D341Med (cell line): ENCODE results near the gene BARX1.
"Not testable (repeated sequence)": the region's sequence is repeated elsewhere in the genome, so short reads cannot be mapped to it uniquely, and the experiment has no call there.

Source experiments
- DNase-seq: peaks from one replicate; pipeline ENCODE4 v3.0.0; 2012; ENCODE audit warnings: low spot score

The BARX1 gene, protein sequence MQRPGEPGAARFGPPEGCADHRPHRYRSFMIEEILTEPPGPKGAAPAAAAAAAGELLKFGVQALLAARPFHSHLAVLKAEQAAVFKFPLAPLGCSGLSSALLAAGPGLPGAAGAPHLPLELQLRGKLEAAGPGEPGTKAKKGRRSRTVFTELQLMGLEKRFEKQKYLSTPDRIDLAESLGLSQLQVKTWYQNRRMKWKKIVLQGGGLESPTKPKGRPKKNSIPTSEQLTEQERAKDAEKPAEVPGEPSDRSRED

DNA sequence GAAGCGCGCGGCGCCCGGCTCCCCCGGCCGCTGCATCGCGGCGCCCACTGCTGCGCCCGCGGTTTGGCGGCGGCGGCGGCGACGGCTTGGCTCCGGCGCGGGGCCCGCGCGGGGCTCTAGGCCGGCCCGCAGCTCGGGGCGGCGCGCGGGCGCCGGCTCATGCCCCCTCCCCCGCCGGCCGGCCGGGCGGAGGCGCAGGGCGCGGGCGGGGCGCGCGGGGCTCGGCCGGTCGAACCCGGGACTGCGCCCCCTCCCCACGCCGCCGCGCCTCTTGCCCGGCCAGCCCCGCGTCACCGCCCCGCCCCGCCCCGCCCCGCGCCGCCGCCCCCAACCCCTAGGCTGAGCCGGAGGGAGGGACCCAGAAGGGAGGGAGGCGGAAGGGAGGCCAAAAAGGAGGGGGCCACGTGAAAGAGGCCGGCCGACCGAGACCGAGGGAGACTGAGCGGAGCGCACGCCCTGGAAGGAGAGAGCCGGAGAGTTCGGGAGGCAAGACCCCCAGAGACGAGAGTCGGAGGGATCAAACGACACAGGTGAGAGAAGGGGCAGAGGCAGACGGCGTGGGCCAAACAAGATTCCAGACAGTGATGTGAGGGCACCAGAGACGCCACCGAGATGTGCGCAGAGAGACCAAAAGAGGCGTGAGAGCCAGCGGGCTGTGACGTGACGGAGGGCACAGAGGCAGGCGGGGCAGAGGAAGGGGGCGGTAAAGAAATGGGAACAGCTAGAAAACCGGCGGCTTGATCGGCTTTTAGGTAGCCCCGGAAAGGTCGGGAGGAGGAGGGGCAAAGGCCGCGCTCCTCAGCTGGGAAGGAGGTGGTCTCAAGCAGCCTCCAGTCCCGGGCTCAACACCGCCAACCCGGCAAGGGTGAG is at the start of gene BARX1:
BARX1 (minus strand) TSS at position 245 of the 870 bp plus-strand sequence; CDS start at position 36, 209 bp downstream.
- DNase-seq = peak; percentile 63

DNA sequence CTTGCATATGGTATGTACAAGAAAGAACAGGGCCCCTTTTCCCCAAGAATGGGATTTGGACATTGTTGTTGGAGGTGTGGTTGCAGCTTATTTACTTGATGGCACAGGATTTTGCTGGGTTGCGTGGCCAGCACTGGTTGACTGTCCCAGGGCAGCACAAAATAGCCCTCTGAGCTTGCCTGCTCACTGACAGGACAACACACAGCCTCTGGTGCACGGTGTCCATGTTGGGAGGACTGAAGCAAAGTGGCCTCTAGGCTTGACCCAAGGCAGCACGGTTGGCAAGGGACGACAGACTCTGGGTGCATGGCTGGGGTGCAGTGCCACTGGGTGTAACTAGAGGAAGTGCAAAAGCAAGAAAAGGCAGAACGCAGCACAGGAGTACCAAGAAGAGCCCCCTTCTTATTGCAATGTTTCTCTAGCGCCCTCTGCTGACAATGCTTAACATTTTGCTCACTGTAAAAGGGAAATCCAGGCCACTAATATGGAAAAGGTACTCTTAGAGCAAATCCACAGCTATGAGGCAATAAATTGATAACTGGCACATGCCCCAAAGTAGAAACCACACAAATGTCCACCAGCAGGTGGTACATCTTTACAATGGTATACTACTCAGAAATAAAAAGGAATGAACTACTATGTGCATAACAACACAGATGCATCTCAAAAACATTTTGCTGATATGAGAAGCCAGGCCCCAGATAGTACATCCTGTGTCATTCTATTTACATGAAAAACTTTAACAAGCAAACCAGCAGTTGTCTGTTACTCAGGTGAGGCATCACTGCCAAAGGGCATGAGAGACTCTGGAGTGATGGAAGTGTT is 47.4 kb upstream of the BARX1 start:
- DNase-seq = peak; percentile 68

DNA sequence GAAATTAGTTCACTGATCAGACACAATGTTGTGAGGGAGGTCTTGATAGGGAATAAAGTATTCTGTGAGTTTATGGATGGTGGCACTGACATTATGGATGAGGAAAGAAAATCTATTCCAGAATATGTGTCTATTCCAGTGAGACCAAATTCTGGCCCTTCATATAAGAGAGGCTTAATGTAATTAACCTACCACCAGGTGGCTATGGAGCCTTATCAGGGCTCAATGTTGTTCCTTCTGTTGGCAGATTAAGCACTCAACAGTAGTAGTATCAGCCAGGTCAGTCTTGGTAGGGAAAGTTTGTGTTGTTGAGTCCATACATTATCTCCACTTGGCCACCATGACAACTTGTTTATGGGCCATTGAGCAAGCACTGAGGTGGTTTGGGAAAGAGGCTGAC is 41.7 kb upstream of the BARX1 start:
- DNase-seq = no peak

DNA sequence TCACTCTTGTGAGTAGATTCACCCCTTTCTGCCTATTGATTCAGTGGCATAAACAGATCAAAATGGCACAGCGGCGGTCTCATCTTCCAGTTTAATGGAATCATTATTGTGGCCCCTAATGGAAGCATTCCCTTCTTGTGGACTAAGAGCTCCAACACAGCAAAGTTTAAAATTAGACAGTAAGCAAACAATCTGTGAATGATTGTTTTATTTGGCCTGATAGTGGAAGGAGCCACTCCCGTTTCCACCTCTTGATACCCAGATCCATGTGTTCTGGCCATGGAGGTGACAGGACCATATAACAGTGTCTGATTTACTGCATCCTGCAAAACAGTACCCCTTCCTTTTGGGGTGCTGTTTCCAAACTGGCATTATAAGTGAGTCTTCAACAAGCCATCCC is 41.2 kb upstream of the BARX1 start:
- no peak for DNase-seq

DNA sequence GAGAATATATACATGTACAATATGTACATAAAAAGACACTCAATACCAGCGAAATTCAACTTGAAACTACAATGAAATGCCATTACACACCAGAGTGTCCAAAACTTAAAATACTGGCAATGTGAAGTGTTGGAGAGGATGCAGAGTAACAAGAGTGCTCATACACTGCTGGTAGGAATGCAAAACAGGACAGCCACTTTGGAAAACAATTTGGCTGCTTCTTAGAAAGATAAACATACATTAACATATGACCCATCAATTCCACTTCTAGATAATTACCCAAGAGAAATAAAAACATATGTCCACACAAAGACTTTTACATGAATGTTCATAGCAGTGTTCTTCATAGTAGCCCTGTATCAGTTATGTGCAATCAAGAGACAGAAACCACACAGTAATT is 39.4 kb upstream of the BARX1 start:
- DNase-seq = no peak

DNA sequence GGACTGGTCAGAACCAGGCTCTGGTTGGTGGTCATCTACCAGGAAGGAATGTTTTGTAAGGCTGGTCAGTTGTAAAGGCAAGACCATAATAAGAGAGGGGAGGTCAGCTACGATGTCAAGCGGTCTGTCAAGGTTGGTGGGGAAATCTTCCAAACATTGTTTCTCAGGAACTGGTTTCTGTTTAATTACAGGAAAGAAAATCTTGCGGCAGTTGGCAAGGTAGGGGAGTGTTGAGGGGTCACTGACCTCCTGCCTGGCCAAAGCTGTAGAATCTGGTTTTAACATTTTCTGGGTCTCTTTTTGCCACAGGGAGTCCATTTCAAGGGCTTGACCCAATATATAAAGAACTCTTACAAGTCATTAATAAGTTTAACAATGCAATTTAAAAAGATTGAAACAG is 39.0 kb upstream of the BARX1 start:
- no peak for DNase-seq

DNA sequence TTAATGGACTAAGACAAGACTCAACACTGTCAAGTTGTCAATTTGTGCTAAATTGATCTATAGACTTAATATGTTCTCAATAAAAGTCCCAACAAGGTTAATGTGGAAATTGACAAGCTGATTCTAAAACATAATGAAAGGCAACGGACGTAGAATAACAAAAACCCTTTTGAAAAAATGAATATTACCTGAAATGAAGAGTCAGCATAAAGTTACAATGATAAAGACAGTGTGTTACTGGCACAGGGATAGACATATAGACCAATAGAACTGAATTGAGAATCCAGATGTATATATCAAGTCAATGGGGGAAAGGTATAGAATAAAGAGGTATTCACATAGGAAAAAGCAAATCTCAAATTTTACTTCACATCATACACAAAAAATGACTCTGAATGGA is 37.7 kb upstream of the BARX1 start:
- no peak for DNase-seq

DNA sequence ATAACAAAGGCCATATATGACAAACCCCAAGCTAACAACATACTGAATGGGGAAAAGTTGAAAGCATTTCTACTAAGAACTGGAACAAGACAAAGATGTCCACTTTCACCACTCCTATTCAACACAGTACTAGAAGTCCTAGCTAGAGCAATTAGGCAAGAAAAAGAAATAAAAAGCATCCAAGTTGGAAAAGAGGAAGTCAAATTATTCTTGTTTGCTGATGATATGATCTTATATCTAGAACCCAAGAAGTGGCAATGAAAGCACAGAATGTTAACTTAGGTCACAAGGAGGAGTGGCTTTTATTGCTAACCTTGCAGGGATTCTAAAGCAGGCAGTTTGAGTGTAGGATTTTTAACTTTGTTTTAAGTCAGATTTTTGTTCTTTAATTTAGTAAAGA is 35.3 kb upstream of the BARX1 start:
- DNase-seq = no peak

DNA sequence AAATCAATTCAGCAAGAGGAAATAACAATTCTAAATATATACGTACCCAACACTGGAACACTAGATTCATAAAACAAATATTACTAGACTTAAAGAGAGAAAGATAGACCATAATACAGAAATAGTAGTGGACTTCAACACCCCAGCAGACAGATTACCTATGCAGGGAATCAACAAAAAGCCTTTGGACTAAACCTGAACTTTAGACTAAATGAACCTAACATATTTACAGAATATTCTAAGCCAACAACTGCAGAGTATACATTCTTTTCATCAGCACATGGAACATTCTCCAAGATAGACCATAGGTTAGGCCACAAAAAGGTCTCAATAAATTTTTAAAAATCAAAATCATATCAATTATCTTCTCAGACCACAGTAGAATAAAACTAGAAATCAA is 32.9 kb upstream of the BARX1 start:
- DNase-seq = no peak

DNA sequence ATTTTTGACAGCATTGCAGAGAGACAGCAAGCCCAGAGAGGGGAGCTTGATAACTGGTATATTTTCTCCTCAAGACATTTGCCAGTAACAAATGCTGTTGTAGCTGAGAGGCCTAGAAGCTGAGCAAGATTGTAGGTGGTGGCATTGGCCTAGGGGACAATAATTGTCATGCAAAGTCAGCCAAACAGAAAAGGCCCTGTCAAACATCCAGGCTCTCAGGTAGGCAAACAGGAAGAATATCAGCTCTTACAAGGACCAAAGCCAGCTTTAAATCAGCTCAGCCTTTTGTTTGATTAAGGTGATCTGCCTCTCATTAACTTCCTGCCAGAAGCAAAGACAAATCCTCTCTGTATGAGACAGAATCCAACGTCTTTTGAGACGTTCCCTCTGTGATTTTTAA is 29.7 kb upstream of the BARX1 start:
- no peak for DNase-seq

DNA sequence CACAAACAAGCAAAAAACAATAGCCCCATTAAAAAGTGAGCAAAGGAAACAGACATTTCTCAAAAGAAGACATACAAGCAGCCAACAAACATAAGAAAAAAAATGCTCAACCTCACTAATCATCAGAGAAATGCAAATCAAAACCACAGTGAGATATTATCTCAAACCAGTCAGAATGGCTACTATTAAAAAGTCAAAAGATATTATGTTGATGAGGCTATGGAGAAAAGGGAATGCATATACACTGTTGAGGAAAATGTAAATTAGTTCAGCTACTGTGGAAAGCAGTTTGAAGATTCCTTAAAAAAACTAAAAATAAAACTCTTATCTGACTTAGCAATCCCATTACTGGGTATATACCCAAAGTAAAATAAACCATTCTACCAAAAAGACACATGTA is 28.7 kb upstream of the BARX1 start:
- DNase-seq = no peak

DNA sequence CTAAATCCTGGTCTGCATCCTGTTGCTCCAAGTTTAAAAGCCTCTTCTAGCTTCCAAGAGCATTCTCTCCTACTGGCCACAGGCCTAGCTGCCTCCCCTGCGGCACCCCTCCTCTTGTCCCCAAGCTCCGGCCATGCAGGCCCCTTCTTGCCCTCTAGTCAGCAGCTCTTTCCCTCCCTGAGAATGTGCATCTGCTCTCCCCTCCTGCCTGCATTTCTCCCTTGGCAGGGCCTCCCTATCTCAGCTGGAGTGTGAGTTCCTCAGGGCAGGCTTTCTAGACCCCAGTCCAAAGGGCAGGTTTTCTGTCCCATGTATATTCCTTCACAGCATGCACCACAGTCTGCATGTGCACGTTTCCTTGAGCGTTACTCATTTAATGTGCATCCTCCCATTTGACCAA is 24.6 kb upstream of the BARX1 start:
- DNase-seq = no peak

DNA sequence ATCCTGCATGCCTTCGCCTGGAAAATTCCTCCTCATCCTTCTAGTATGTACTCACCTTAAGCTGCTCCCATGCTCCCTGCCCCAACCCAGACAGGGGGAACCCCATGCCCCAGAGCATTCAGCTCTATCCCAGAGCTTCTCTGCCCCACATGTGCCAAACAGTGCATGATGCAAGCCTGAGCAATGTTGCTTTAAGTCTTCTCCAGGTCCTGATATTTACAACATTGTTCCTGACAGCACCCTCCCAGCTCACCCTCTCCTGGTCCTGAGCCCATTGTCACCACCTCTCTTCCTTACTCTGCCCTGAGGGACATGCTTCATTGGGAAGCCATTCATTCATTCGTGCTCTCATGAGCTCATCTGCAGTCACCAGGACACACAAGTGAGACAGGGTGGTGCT is 23.4 kb upstream of the BARX1 start:
- no peak for DNase-seq

DNA sequence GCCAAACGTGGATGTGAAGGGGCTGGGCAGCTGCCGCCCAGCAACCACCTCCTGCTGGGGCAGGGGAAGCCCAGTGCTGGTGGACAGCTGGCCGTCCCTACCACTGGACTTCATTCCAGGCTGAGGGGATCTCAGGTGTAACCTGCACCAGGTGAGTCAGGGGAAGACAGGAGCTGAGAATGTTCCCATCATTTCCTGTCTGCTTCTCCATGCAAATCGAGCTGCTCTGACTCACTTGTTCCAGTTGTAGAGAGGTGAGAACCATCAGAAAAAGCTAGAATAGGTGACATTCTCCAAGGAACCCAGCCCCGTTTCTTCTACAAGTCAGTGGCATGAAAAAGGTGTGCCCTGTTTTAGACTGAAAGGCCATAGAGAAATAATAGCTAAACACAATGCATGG is 21.8 kb upstream of the BARX1 start:
- no peak for DNase-seq

DNA sequence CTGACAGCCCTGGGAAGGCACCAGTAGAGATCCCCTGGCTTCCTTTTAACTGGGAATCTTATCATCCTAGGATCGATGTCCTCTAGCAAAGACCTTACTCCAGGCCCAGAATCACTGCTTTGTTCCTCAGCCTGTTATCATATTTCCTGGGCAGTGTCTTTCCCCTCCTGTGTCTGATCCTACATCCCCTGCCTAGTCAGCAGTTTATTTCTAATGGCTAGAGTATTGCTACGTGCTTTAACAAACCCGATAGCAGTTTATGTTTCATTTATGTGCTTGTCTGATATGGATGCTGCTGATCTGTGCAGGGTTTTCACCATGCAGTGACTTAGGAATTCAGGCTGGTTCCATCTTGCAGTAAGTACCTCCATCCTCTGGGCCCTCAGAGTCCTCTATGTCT is 20.9 kb upstream of the BARX1 start:
- DNase-seq = no peak

DNA sequence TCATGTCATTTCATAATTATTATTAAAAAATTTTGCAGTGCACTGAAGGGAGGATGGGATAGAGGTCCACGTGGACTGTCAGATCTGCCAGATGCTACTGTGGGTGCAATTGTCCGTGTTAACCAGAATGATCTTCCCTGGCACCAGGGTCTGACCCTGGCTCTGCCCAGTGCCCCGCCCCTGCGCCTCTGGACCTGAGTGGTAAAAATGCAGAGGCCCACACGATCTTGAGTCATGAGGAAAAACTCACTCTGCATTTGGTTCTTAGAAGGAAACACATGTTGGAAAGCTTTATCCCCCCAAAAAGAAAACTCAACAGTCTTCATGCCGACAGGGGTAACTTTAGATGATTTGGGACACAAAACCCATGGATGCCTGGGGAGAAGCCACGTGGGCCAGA is 20.1 kb upstream of the BARX1 start:
- no peak for DNase-seq

DNA sequence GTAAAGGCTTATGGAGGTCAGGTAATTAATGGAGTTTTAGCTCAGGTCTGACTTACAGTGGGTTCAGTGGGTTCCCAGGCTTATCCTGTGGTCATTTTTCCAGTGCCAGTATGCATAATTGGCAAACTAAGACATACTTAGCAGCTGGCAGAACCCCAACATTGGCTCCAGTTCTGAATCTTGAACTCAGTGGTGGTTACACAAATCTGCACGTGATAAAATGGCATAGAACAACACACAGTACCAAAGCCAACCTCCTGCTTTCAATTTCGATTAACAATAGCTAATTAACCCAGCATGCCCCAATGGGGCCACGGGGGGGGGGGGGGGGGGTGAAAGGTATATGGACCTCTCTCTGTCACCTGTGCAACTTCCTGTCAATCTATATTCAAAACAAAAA is 19.0 kb upstream of the BARX1 start:
- no peak for DNase-seq

DNA sequence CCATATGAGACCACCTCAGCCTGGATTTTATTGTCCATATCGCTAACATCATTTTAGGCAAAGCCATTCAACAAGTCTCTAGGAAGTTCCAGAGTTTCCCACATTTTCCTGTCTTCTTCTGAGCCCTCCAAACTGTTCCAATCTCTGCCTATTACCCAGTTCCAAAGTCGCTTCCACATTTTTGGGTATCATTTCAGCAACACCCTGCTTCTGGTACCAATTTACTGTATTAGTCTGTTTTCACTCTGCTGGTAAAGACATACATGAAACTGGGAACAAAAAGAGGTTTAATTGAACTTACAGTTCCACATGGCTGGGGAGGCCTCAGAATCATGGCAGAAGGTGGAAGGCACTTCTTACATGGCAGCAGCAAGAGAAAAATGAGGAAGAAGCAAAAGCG is 17.5 kb upstream of the BARX1 start:
- not testable (repeated sequence) for DNase-seq

DNA sequence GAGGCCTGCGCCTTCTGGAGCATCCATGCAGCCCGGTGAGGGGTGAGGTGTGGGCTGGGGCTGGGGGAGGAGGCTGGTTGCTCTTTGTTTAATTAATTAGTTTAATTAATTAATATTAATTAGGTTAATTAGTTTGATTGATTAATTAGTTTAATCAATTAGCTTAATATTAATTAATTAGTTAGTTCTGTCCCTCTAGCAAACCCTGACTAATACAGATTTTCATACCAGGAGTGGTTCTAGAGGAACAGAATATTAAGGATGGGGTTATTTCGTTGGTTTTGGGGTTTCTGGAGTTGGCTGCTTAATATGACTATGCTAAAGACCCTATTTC is 14.1 kb upstream of the BARX1 start:
- no peak for DNase-seq

DNA sequence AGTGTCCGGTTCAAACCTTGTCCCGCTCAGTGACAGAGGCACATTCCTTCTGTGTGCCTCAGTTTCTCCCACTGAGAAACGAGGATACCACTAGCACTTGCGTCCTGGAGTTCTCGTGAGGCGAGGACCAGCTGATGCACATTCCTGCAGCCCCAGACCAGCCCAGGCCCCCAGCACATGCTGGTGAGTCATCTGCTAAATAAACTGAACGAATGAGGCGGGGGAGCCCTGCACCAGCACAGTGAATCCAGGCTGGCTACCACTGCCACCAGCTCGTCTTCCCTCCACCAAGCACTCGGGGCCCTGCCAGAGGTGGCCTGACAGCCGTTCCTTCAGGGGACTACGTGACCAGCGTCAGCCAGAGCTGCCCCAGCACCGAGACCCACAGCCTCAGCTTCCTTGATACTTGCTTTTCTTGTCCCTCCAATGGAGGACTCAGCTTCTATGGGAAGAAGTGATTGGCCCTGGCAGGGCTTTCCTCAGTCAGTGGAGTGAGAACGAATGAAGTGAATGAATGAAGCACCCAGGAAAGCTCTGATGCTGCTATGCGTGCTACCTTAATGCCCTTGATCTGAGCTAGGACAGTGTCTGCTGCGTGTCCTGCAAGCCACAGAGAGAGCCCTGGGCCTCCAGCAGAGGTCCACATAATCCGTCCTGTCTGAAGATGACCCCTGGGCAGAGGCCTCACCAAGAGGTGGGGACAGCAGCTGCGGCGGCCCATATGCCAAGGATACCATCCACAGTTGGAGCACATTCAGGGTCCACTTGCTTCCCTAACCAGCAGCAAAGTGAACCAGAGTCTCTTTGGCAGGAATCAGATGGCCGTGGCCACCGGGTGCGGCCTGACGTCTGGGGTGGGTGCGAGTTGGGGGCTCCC is 13.5 kb upstream of the BARX1 start:
- DNase-seq = no peak

DNA sequence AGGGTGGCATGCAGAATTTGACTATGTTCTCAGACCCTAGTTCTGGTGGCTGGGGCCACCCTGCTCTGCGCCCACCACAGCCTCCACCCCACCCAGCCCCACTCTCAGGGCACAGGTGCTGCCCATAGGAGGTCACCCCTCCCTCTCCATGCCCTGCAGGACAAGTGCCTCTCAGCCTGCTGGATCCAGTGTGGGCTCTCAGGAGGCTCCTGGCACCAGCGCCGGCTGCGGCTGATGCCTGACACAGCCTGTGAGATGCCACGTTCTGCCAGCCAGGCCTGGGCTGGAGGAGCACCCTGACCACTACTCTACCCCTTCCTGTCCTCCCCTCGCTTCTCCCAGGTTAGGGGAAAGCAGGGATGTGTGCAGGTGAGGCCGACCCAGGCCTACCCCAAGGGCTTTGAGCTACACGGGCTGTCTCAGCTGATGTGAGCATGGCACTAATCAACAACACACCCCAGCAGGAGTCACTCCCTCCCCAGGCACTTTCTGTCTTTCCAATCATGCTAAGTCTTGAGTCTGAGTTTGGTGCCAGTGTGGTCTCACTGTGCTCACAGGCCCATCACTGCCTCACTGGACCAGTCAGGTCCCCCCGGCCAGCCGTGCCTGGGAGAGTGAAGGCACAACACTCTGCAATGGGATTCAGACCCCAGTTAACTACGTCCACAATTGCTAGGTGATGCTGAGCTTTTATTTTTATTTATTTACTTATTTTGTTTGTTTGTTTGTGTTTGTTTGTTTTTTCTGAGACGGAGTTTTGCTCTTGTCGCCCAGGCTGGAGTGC is 12.1 kb upstream of the BARX1 start:
- DNase-seq = no peak
